HepG2 (cell line): ENCODE measurements around the gene MKRN1. TPM values are rescaled to one million over a fixed set of nuclear protein-coding genes. Genes with fewer than 3 reads are reported as not detected.
A peak's percentile ranks its signal among the peaks of the same experiment; 100 is the strongest.

Experiments
- AFF4 ChIP-seq: sonication (generic); formaldehyde crosslinking; IDR thresholded peaks from 2 replicates; pipeline ENCODE4 v1.4.0; 2020; ENCODE audit warnings: missing genetic modification reagents
- IRF9 ChIP-seq: sonication (generic); formaldehyde crosslinking; IDR thresholded peaks from 2 replicates; pipeline ENCODE4 v1.8.0; 2022; ENCODE audit warnings: missing genetic modification reagents, mild to moderate bottlenecking, borderline replicate concordance
- KLF15 ChIP-seq: sonication (generic); formaldehyde crosslinking; IDR thresholded peaks from 2 replicates; pipeline ENCODE4 v1.8.1; 2023; ENCODE audit warnings: borderline replicate concordance, mild to moderate bottlenecking, inconsistent platforms, missing genetic modification reagents, mixed read lengths
- LBX2 ChIP-seq: sonication (generic); formaldehyde crosslinking; IDR thresholded peaks from 2 replicates; pipeline ENCODE4 v1.5.0; 2020; ENCODE audit warnings: missing genetic modification reagents, mild to moderate bottlenecking, borderline replicate concordance
- PRDM10 ChIP-seq: sonication (generic); formaldehyde crosslinking; IDR thresholded peaks from 2 replicates; pipeline ENCODE4 v1.4.0; 2020; ENCODE audit warnings: low read depth, missing genetic modification reagents
- RBFOX2 ChIP-seq: fragments of 200-400 bp; formaldehyde crosslinking; IDR thresholded peaks from 2 replicates; pipeline ENCODE4 v1.6.1; 2017; ENCODE audit warnings: low read depth, mild to moderate bottlenecking, low read length
- SOX5 ChIP-seq: IDR thresholded peaks from 2 replicates; pipeline ENCODE4 v1.6.1; 2016; ENCODE audit warnings: borderline replicate concordance
- TERF1 ChIP-seq: sonication (generic); formaldehyde crosslinking; IDR thresholded peaks from 2 replicates; pipeline ENCODE4 v1.8.0; 2022; ENCODE audit warnings: mild to moderate bottlenecking, missing genetic modification reagents, moderate library complexity
- ZNF331 ChIP-seq: sonication (generic); formaldehyde crosslinking; IDR thresholded peaks from 2 replicates; pipeline ENCODE4 v1.4.0; 2020; ENCODE audit warnings: missing genetic modification reagents
- ZNF570 ChIP-seq: sonication (generic); formaldehyde crosslinking; IDR thresholded peaks from 2 replicates; pipeline ENCODE4 v1.4.0; 2020; ENCODE audit warnings: mild to moderate bottlenecking, missing genetic modification reagents, borderline replicate concordance
- ZNF589 ChIP-seq: sonication (generic); formaldehyde crosslinking; conservative IDR thresholded peaks from 2 replicates; pipeline ENCODE4 v1.8.0; 2022; ENCODE audit warnings: mild to moderate bottlenecking, moderate library complexity, missing genetic modification reagents
- ZXDC ChIP-seq: sonication (generic); formaldehyde crosslinking; IDR thresholded peaks from 2 replicates; pipeline ENCODE4 v1.5.0; 2020; ENCODE audit warnings: mild to moderate bottlenecking, missing genetic modification reagents
- polyA plus RNA-seq, 8 experiments: library from polyadenylated mRNA; depleted of rRNA in 3 of 8; stranded (reverse) in 7 of 8; unstranded in 1 of 8; fragments of >200 nt; fragmentation: Illumina TruSeq in 4 of 8; extraction: Trizol in 4 of 8; gene quantifications; 2 replicates each; pipeline versions ENCODE4 v1.2.1 to v1.2.3, GENCODE V29; 2011 to 2016; ENCODE audit warnings: low read depth in 4 of 8, missing spikeins in 1 of 8, mixed read lengths in 1 of 8; ENCODE audit not compliant: insufficient read depth in 1 of 8
- total RNA-seq, 5 experiments: library from RNA; depleted of rRNA; stranded (reverse); fragments of >200 nt; fragmentation: Illumina TruSeq; extraction: Trizol; gene quantifications; 2 replicates each; pipeline ENCODE4 v1.2.3, GENCODE V29; 2016; ENCODE audit warnings: low read depth in 1 of 5

MKRN1 gene
- total and polyA plus RNA-seq, 2 of the 13 experiments (the other 11 are each of a cell fraction or from before 2014, with no cell fraction given), result 28.5 to 32.8 TPM

- TF ChIP-seq PRDM10 (CRISPR knock-in tag) (no peak), ZNF589 (CRISPR knock-in tag) (peak; percentile 51; the same call in 1 of the 2 replicates), SOX5 (CRISPR knock-in tag) (peak; percentile 43; the same call in 1 of the 2 replicates), ZNF570 (CRISPR knock-in tag) (no peak), LBX2 (CRISPR knock-in tag) (no peak), IRF9 (CRISPR knock-in tag) (no peak), RBFOX2 (peak; percentile 87), ZNF331 (CRISPR knock-in tag) (peak; percentile 84; the same call in 1 of the 2 replicates), KLF15 (CRISPR knock-in tag) (no peak; the same call in 1 of the 2 replicates), AFF4 (CRISPR knock-in tag) (no peak), ZXDC (no peak), TERF1 (CRISPR knock-in tag) (no peak)
Observed at GRCh38 chr7:140479062-140479738, at the start of gene MKRN1 (continued).
